Thyroid gland (tissue), 4 donors: ENCODE measurements around the gene PLEKHJ1. TPM values are rescaled to one million over a fixed set of nuclear protein-coding genes. Genes with fewer than 3 reads are reported as not detected.

Source experiments
- DNase-seq, 2 donors: peaks; one replicate each; pipeline ENCODE4 v3.0.0-alpha.2; 2019
- H3K27ac ChIP-seq, 3 donors: fragments of 200-600 bp; sonication (generic); 1 replicate in 2 of 3; 2 replicates in 1 of 3; pipeline ENCODE4 v1.5.1; 2016 to 2019; ENCODE audit warnings: mild to moderate bottlenecking in 1 of 3, moderate library complexity in 1 of 3
- H3K27me3 ChIP-seq: fragments of 200-600 bp; sonication (generic); one replicate; pipeline ENCODE4 v1.5.1; 2019
- H3K36me3 ChIP-seq, 2 donors: fragments of 200-600 bp; sonication (generic); one replicate each; pipeline ENCODE4 v1.5.1; 2016 to 2019
- H3K4me1 ChIP-seq, 2 donors: fragments of 200-600 bp; sonication (generic); one replicate each; pipeline ENCODE4 v1.5.1; 2017 to 2019
- H3K4me3 ChIP-seq, 3 donors: fragments of 200-600 bp; sonication (generic); replicated peaks in 1 of 3; 1 replicate in 2 of 3; 2 replicates in 1 of 3; pipeline ENCODE4 v1.5.1; 2016; ENCODE audit warnings: mild to moderate bottlenecking in 1 of 3
- H3K9me3 ChIP-seq: fragments of 200-600 bp; sonication (generic); one replicate; pipeline ENCODE4 v1.5.1; 2017
- POLR2A ChIP-seq, 2 donors: fragments of 450-650 bp; IDR thresholded peaks; one replicate each; pipeline ENCODE4 v1.6.1; 2017; ENCODE audit warnings: antibody characterized with exemption in 2 of 2, mild to moderate bottlenecking in 2 of 2, moderate library complexity in 1 of 2
- WGBS, 2 donors: methylation state at CpG; one replicate each; pipeline ENCODE4 v1.1.5; 2017; 5-methylcytosine and 5-hydroxymethylcytosine counted together
- intact Hi-C: fragments of 100-400 bp; cut with DNase I; formaldehyde crosslinking; loops from one replicate; pipeline ENCODE4 v1.15.1; 2023
- total RNA-seq, 4 donors: library from RNA; depleted of rRNA; stranded (reverse); fragments of >200 nt; gene quantifications; one replicate each; pipeline ENCODE4 v1.2.3, GENCODE V29; 2016
- TF ChIP-seq, protein P1 (sequence below), 6 experiments: fragments of 200-600 bp in 3 of 6; fragments of 450-650 bp in 3 of 6; sonication (generic) in 3 of 6; IDR thresholded peaks; one replicate each; pipeline ENCODE4 v1.5.1; 2016 to 2019; ENCODE audit warnings: antibody characterized with exemption in 6 of 6, mild to moderate bottlenecking in 2 of 6, inconsistent platforms in 1 of 6, moderate library complexity in 1 of 6

PLEKHJ1 gene
- total RNA-seq, 4 donors from 2014 or later: 86.7 to 179 (median 131) TPM

DNA sequence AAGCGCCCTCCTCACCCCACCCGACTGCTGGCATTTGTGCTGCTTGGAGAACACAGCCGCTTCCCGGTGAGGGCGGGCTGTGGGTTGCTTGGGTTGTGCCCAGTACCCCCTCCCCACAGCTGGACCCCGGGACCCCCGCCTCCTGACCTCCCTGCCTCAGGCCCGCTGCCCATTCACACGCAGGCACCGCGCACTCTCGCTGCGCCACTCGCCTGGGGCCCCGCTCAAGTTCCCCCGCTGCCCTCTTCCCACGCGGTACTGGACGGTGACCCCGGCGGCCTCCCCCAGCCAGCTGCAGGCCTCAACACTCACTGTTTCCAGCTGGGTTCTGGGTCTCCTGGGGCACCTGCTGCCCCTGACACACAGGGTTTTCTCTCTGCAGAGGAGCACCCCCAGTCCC is 16.4 kb downstream of the PLEKHJ1 start:
- H3K36me3 ChIP-seq: peaks cover 72 to 76% of the 10 kb centered on the region in 2 donors

DNA sequence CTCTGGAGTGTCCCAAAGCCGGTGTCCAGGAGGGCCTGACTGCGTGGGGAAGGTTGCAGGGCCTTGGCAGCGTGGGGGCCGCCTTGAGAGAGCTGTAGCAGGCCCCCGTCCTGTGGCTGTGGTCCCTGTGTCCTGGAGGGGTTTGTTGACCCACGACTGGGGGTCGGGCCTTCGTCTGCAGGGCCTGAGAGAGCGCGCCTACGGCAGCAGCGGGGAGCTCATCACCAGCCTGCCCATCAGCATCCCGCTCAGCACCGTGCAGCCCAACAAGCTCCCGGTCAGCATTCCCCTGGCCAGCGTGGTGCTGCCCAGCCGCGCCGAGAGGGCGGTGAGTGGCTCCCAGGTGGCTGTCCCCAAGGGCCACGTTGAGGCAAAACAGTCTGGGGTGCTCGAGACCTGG is 18.5 kb downstream of the PLEKHJ1 start:
- no peaks in the 10 kb centered on the region for H3K4me1 ChIP-seq
- H3K27ac ChIP-seq: no peak overlapping the region
- H3K9me3 ChIP-seq: no peaks in the 10 kb centered on the region
- peaks cover 75 to 78% of the 10 kb centered on the region in 2 donors for H3K36me3 ChIP-seq
- H3K27me3 ChIP-seq: no peaks in the 10 kb centered on the region
- DNase-seq: no peak
- TF ChIP-seq, protein P1, sequence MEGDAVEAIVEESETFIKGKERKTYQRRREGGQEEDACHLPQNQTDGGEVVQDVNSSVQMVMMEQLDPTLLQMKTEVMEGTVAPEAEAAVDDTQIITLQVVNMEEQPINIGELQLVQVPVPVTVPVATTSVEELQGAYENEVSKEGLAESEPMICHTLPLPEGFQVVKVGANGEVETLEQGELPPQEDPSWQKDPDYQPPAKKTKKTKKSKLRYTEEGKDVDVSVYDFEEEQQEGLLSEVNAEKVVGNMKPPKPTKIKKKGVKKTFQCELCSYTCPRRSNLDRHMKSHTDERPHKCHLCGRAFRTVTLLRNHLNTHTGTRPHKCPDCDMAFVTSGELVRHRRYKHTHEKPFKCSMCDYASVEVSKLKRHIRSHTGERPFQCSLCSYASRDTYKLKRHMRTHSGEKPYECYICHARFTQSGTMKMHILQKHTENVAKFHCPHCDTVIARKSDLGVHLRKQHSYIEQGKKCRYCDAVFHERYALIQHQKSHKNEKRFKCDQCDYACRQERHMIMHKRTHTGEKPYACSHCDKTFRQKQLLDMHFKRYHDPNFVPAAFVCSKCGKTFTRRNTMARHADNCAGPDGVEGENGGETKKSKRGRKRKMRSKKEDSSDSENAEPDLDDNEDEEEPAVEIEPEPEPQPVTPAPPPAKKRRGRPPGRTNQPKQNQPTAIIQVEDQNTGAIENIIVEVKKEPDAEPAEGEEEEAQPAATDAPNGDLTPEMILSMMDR (IDR thresholded peaks at IDR 0.05): no peak
- no peak for TF ChIP-seq POLR2A (IDR thresholded peaks at IDR 0.05)
- 95 to 97% methylated on average over 3 to 9 of the region's 22 CpGs for WGBS, 2 donors
- intact Hi-C loops: no loop called here
- H3K4me3 ChIP-seq: no peak overlapping the region

More for the DNA sequence above, 16.4 kb downstream of the PLEKHJ1 start:
- 97% methylated on average over 11 to 19 of the region's 21 CpGs for WGBS, 2 donors
- no peak overlapping the region for H3K27ac ChIP-seq
- H3K4me3 ChIP-seq: no peak overlapping the region
- no peaks in the 10 kb centered on the region for H3K4me1 ChIP-seq
- no peak for TF ChIP-seq POLR2A (IDR thresholded peaks at IDR 0.05)
- TF ChIP-seq, protein P1 (IDR thresholded peaks at IDR 0.05): no peak
- no peaks in the 10 kb centered on the region for H3K27me3 ChIP-seq
- intact Hi-C loops: loop anchor here (10.0 kb wide), 1 partner anchor 165 kb away; no protein-coding TSS in a partner anchor
- no peaks in the 10 kb centered on the region for H3K9me3 ChIP-seq
- DNase-seq: no peak

DNA sequence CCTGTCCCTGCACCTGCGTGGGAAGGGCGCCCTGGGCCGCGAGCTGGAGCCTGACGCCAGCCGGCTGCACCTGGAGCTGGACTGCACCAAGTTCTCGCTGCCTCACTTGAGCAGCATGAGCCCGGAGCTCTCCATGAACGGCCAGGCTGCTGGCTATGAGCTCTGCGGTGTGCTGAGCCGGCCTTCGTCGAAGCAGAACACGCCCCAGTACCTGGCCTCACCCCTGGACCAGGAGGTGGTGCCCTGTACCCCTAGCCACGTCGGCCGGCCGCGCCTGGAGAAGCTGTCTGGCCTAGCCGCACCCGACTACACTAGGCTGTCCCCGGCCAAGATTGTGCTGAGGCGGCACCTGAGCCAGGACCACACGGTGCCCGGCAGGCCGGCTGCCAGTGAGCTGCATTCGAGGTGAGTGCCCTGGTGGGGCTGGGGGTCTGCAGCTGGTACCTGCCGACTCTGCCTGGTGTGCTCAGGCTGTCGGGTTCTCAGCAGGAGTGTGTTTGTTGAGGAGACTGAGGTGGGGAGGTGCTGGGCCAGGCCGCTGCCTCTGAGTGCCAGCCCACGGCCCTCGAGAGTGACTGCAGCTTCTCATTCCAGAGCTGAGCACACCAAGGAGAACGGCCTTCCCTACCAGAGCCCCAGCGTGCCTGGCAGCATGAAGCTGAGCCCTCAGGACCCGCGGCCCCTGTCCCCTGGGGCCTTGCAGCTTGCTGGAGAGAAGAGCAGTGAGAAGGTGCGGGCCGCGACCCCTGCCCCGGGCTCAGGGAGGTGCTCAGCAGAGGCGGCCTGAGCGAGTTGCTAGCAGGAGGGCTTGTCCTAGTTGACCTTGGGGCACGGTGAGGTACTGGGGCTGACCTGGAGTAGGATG is 19.5 kb downstream of the PLEKHJ1 start:
- WGBS, 2 donors: 94 to 95% methylated on average over 18 of the region's 43 CpGs
- DNase-seq: no peak
- H3K27ac ChIP-seq: no peak overlapping the region
- H3K27me3 ChIP-seq: no peaks in the 10 kb centered on the region
- H3K9me3 ChIP-seq: no peaks in the 10 kb centered on the region
- intact Hi-C loops: no loop called here
- peaks cover 74 to 79% of the 10 kb centered on the region in 2 donors for H3K36me3 ChIP-seq
- H3K4me3 ChIP-seq: no peak overlapping the region
- H3K4me1 ChIP-seq: no peaks in the 10 kb centered on the region
- TF ChIP-seq POLR2A (IDR thresholded peaks at IDR 0.05): no peak
- TF ChIP-seq, protein P1 (IDR thresholded peaks at IDR 0.05): no peak

DNA sequence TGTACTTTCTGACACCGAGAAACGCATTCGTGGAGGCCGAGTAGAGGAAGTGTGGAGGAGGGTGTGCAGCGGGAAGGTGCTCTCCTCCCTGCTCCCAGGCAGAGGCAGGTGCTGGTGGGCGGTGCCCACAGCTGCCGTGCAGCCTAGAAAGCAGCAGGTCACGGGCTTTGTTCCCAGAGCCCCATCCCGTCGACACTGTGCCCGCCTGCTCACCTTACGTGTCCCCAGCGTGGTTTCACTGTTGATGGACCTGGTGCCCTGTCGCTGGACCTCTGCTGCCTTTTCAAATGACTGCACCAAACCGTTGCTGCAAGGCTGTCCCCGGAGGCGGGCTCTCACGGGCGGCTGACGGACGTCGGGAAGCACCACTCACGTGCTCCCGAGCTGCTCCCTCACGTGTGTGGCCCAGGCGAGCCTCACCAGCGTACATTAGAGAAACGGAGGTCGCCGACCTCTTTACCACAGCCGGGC is 20.8 kb downstream of the PLEKHJ1 start:
- intact Hi-C loops: no loop called here
- H3K4me1 ChIP-seq: no peaks in the 10 kb centered on the region
- H3K4me3 ChIP-seq: no peak overlapping the region
- 85 to 89% methylated on average over 30 to 31 of the region's 31 CpGs for WGBS, 2 donors
- H3K27me3 ChIP-seq: no peaks in the 10 kb centered on the region
- H3K36me3 ChIP-seq: peaks cover 82 to 89% of the 10 kb centered on the region in 2 donors
- H3K27ac ChIP-seq: no peak overlapping the region
- H3K9me3 ChIP-seq: no peaks in the 10 kb centered on the region
- DNase-seq: no peak
- no peak for TF ChIP-seq POLR2A (IDR thresholded peaks at IDR 0.05)
- TF ChIP-seq, protein P1 (IDR thresholded peaks at IDR 0.05): no peak

DNA sequence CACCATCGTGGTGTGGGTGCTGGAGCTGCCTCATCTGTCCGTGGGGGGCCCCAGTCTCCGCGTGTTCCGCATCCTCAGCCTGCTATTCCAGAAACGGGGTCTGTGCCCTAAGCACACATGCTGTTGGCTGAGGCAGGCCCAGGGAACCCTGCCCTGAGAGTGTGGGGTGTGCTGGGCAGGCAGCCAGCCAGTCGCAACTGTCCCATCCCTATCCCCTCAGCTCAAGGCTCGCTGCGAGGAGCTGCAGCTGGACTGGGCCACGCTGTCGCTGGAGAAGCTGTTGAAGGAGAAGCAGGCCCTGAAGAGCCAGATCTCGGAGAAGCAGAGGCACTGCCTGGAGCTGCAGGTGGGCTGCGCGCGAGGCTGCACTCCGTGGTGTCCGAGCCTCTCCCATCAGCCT is 21.9 kb downstream of the PLEKHJ1 start:
- DNase-seq: no peak
- Histone ChIP-seq H3K4me3 (no peak overlapping the region), H3K27ac (no peak overlapping the region), H3K9me3 (no peaks in the 10 kb centered on the region), H3K36me3 (peaks cover 77 to 85% of the 10 kb centered on the region in 2 donors), H3K27me3 (no peaks in the 10 kb centered on the region), H3K4me1 (no peaks in the 10 kb centered on the region)
- intact Hi-C loops: no loop called here
- 86 to 95% methylated on average over 4 to 12 of the region's 17 CpGs for WGBS, 2 donors
- no peak for TF ChIP-seq POLR2A (IDR thresholded peaks at IDR 0.05)
- TF ChIP-seq, protein P1 (IDR thresholded peaks at IDR 0.05): no peak
